Mucosa of stomach (tissue), 1 donor: ENCODE measurements around the gene HTR6.

Experiments
- H3K27me3 ChIP-seq: one replicate; pipeline ENCODE4 v1.7.0; 2013; ENCODE audit warnings: mild to moderate bottlenecking, low read length; ENCODE audit not compliant: control insufficient read depth, insufficient read depth
- H3K36me3 ChIP-seq: one replicate; pipeline ENCODE4 v1.7.0; 2013; ENCODE audit warnings: low read length; ENCODE audit not compliant: control insufficient read depth, insufficient read depth
- H3K4me1 ChIP-seq: one replicate; pipeline ENCODE4 v1.7.0; 2013; ENCODE audit warnings: mild to moderate bottlenecking, low read length; ENCODE audit not compliant: control insufficient read depth, insufficient read depth
- H3K4me3 ChIP-seq: one replicate; pipeline ENCODE4 v1.7.0; 2013; ENCODE audit warnings: low read length
- H3K9ac ChIP-seq: one replicate; pipeline ENCODE4 v1.7.0; 2013; ENCODE audit warnings: mild to moderate bottlenecking, low read length, moderate library complexity
- H3K9me3 ChIP-seq: one replicate; pipeline ENCODE4 v1.7.0; 2013; ENCODE audit warnings: mild to moderate bottlenecking, low read length, moderate library complexity; ENCODE audit not compliant: control insufficient read depth
- donor health status: Pancreatic carcinoma.

Gene HTR6

DNA sequence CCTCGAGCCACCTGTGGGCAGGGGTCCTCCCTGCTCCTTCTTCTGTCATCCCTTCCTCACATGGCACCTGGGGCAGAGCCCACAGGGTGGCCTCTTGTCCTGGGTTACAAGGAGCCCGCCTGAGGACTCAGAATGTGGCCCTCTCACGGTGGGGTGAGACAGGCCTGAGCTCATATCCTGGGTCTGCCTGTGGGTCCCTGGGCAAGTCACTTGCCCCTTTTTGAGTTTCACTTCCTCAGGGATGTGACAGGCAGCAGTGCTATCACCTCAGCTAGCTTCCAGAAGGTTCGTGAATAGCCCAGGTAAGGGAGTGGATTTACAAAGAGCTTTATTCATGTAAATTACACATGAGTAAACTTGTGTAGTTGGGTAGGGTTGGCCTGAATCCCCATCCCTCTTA, 33.5 kb downstream of the HTR6 start:
- H3K4me1 ChIP-seq = no peaks in the 10 kb centered on the region
- peaks cover 8% of the 10 kb centered on the region for H3K36me3 ChIP-seq
- no peaks in the 10 kb centered on the region for H3K9me3 ChIP-seq
- H3K27me3 ChIP-seq = no peaks in the 10 kb centered on the region
- no peak overlapping the region for H3K4me3 ChIP-seq
- no peak overlapping the region for H3K9ac ChIP-seq

DNA sequence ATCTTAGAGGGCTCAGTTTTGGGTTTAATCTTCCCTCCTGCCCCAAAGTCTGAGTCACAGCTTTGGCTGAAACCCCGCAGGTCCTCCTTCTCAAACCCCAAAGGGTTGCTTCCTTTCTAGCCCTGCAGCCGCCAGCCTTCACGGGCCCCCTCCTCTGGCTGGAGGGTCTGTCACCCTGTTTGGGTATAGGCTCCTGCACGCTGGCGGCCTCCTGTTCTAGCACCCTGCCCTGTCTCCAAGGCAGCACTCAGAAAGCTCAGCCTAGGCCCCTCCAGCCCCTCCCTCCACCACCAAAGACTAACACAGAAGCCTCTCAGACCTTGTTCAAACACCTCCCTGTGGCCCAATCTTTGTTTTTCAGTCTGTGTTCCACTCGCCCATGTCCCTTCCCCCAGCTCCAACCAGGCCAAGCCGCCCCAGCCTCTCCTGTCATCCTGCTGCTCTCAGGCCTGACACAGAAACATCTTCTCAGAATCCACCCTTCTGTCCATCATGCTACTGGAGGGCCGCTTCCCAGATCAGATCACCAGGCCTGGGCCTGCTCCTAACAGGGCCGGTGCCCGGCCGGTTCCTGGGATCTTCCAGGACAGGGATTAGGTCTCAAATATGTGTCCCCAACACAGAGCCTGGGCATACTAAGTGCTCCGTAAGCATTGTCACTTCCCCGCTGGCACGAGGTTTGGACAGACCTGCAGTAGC, 35.6 kb downstream of the HTR6 start:
- Histone ChIP-seq H3K9ac (no peak overlapping the region), H3K27me3 (no peaks in the 10 kb centered on the region), H3K36me3 (no peaks in the 10 kb centered on the region)

DNA sequence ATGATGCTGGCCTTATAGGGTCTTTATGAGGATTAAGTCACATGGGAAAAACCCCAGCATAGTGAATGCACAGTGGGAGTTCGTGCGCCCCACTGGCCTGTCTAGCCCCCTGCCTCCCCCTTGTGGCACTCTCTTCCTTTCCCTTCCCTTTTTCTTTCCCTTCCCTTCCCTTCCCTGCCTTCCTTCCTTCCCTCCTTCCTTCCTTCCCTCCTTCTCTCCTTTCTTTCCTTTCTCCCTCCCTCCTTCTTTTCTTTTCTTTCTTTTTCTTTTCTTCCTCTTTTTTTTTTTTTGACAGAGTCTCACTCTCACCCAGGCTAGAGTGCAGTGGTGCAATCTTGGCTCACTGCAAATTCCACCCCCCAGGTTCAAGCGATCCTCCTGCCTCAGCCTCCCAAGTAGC, 38.6 kb downstream of the HTR6 start:
- no peaks in the 10 kb centered on the region for H3K27me3 ChIP-seq
- H3K9me3 ChIP-seq = no peaks in the 10 kb centered on the region
- H3K4me3 ChIP-seq = no peak overlapping the region
- no peaks in the 10 kb centered on the region for H3K4me1 ChIP-seq
- no peak overlapping the region for H3K9ac ChIP-seq
- H3K36me3 ChIP-seq = no peaks in the 10 kb centered on the region

More for the DNA sequence above, 35.6 kb downstream of the HTR6 start:
- Histone ChIP-seq H3K4me3 (no peak overlapping the region), H3K9me3 (no peaks in the 10 kb centered on the region), H3K4me1 (no peaks in the 10 kb centered on the region)

DNA sequence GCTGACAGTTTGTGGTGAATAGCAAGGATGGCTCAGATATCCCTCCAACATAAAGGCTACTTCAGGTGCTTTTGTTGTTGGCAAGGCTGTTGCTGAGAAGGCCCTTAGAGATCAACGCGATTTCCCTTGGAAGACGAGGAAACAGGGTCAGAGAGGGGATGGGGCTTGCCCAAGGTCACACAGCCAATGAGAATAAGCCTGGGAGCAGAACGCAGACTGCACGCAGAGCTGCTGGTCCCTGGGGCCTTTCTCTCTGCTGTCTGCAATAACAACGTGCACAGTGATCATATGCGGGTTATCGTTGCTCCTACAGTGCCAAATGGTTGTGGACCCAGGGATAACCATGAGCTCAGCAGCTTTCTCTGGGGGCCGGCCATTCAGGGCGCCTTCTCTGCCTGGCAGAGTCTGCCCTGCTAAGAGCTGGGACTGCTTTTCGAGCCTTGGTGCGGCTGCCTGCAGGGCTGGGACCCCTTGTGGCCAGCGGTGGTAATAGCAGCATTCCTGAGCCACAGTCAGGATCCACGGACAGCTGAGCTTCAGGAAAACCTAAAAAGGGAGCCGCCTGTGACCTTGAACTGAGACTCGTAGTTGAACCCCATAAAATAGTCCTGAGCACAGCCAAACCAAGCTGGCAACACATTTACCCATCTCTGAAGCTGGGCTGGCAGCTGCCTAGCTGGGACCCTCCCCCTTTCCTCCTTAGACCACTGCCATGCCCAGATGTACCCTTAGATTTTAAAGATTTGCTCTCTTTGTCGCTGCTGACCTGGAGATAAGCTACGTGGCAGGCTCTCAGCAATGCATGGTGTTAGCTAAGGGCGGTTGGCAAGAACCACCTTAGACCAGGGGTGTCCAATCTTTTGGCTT, 39.8 kb downstream of the HTR6 start:
- Histone ChIP-seq H3K27me3 (no peaks in the 10 kb centered on the region), H3K4me3 (no peak overlapping the region), H3K9me3 (no peaks in the 10 kb centered on the region), H3K4me1 (no peaks in the 10 kb centered on the region), H3K9ac (no peak overlapping the region), H3K36me3 (no peaks in the 10 kb centered on the region)

DNA sequence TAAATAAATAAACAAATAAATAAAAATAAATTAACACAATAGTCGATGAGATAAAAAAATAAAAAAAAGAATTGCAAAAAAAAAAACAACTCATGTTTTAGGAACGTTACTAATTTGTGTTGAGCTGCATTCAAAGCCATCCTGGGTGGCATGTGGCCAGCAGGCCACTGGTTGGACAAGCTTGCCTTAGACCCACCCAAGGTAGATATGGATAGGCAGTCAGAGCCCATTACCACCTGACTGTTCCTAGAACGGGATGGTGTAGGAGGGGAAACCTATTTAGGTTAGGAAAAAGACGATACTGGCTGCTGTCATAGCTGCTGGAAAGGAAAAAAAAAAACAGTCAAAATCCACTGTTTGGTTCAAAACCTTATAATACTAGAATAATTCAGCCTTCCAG, 40.8 kb downstream of the HTR6 start:
- Histone ChIP-seq H3K9me3 (no peaks in the 10 kb centered on the region), H3K9ac (no peak overlapping the region), H3K4me1 (no peaks in the 10 kb centered on the region), H3K36me3 (no peaks in the 10 kb centered on the region), H3K27me3 (no peaks in the 10 kb centered on the region), H3K4me3 (no peak overlapping the region)

DNA sequence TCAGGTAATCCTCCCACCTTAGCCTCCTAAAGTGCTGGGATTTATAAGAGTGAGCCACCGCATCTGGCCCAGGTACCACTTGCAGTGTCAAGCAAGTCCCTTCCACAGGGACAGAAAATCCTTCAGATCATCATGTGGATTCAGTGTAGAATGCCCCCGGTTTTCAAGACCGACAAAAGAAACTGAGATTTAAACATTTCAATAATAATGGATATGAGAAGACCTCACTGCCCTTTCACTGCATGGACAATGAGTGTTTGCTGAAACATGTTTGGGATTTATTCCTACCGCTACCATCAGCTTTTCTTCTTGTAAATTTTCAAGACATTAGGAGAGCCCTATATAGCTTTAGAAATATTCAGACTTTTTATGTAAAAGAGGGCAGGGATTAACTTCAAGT, 41.5 kb downstream of the HTR6 start:
- Histone ChIP-seq H3K4me3 (no peak overlapping the region), H3K27me3 (no peaks in the 10 kb centered on the region)

DNA sequence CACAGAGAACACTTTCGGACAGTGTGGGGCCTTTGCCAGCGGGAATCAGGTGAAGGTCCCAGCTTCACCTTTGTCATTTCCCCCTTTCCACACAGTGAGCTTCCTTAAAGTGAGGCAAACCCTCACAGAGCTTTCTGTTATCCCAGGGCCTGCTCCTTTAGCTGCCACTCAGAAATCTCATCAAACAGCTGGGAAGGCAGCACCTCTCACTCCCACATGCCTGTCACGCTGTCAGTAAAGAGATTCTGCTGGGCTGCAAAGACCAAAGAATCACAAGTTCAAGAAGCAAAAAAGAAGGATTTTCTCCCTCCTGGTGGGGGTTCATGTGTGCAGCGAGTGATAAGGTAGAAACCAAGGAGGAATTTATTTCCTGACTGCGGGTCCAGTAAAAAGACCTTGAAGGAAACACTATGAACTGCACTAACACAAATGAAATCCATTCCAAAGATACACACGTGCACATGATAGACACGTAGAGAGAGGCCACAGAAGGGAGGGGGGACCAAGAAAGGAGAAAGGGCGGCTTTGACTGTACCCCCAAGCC, 44.0 kb downstream of the HTR6 start:
- no peak overlapping the region for H3K4me3 ChIP-seq
- no peaks in the 10 kb centered on the region for H3K9me3 ChIP-seq
- no peaks in the 10 kb centered on the region for H3K4me1 ChIP-seq
- H3K36me3 ChIP-seq = no peaks in the 10 kb centered on the region
- H3K27me3 ChIP-seq = no peaks in the 10 kb centered on the region
- H3K9ac ChIP-seq = no peak overlapping the region

More for the DNA sequence above, 41.5 kb downstream of the HTR6 start:
- no peaks in the 10 kb centered on the region for H3K36me3 ChIP-seq
- H3K9ac ChIP-seq = no peak overlapping the region
- no peaks in the 10 kb centered on the region for H3K9me3 ChIP-seq
- H3K4me1 ChIP-seq = no peaks in the 10 kb centered on the region

DNA sequence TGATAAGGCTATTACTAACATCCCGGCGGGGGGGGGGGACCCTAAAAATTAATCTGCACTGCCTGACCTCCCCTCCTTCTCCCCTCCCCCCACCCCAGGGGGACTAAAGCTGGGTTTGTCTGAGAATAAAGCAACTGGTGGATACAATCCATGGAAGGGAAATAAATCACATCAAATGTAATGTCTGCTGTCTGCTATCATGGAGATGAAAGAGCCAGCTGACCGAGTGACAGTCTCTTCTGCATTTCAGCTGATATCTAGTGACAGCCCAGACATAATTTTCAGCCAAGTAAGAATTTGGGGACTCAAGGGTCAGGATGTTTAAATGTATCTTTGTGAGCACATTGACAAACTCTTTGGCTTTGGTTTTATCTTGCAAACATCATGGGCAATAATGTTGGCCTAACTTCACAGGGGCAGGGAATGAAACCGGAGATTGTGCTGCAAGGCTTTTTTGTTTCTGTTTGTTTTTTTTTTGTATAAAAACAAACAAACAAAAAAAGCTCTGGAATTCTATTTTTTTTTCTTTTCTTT, 44.7 kb downstream of the HTR6 start:
- no peaks in the 10 kb centered on the region for H3K9me3 ChIP-seq
- H3K36me3 ChIP-seq = no peaks in the 10 kb centered on the region
- no peaks in the 10 kb centered on the region for H3K27me3 ChIP-seq

DNA sequence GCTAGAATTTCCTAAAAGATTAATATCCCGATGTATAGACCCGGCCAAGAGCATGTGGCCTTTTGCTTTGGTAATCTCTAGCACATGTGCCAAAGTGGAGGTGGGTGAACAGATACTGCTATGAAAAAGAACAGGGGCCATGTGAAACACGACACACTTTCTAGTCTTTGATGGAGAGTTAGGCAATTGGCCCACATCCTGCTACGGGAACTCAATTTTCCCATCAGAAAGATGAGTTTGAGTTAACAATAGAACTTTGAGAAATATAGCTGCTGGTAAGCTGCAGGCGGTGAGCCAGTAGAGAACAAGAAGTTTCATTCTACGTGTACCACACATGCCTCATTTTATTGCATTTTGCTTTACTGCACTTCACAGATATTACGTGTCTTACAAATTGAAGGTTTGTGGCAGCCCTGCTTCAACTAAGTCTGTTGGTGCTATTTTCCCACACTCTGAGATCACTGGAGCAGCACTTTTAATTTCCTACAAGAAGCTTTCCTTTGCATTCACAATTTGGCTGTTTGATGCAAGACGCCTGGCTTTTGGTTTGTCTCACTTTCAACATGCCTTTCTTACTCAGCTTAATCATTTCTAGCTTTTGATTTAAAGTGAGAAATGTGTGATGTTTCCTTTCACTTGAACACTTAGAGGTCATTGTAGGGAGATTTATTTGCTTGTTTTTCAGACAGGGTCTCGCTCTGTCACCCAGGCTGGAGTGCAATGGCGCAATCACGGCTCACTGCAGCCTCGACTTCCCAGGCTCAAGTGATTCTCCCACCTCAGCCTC, 46.3 kb downstream of the HTR6 start:
- Histone ChIP-seq H3K4me1 (no peaks in the 10 kb centered on the region), H3K4me3 (no peak overlapping the region), H3K27me3 (no peaks in the 10 kb centered on the region), H3K36me3 (no peaks in the 10 kb centered on the region), H3K9me3 (no peaks in the 10 kb centered on the region), H3K9ac (no peak overlapping the region)

More for the DNA sequence above, 44.7 kb downstream of the HTR6 start:
- Histone ChIP-seq H3K9ac (no peak overlapping the region), H3K4me3 (no peak overlapping the region), H3K4me1 (no peaks in the 10 kb centered on the region)

DNA sequence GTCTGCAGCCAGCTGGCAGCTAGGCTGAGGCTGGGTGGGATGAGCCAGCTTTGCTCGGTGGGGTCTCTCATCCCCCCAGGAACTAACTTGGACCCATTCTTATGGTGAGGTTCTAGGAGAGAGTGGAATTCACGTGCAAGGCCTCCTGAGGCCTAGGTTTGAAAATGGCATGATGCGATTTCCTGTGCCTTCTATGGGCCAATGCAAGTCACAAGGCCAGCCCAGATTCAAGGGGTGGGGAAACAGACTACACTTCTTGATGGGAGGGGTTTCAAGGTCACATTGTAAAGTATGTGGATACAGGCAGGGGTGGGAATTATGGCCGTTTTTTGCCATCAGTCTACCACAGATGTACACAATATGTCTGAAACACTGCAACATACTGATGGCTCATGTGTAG, 48.3 kb downstream of the HTR6 start:
- no peaks in the 10 kb centered on the region for H3K4me1 ChIP-seq
- no peaks in the 10 kb centered on the region for H3K36me3 ChIP-seq
- no peaks in the 10 kb centered on the region for H3K27me3 ChIP-seq
- no peaks in the 10 kb centered on the region for H3K9me3 ChIP-seq
- H3K9ac ChIP-seq = no peak overlapping the region
- H3K4me3 ChIP-seq = no peak overlapping the region

DNA sequence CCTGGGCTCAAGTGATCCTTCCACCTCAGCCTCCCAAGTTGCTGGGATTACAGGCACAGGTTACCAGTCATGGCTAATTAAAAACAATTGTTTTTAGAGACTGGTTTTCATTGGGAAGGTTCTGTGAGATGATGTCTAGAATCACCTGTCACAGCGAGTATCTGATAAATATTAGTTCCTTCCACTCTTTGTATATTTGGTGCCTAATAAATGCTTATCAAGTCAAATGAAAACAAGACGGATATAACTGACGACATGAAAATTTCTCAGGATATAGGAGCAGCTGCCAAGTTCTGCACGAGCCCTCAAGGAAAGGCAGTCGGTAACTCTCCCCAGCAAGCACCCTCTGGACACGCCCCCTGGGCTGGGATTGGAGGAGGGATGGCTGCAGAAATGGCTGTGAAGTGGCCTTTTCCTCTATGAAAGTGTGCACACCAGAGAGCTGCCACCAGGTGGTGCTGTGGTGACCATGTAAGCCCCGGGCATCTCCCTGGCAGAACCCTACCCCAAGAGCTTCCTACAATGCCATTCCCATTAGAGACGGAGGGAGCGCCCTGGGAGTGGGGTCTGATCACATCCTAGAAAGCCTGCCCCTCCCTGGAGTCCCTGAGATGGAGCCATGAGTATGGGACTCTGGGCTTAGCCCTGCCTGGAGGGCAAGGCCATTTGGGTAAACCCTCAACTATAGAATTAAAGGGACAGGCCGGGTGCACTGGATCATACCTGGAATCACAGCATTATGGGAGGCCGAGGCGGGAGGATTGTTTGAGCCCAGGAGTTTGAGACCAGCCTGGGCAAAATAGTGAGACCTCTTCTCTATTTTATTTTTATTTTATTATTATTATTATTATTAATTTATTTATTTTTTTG, 50.9 kb downstream of the HTR6 start:
- no peaks in the 10 kb centered on the region for H3K4me1 ChIP-seq

More for the DNA sequence above, 50.9 kb downstream of the HTR6 start:
- Histone ChIP-seq H3K9ac (no peak overlapping the region), H3K9me3 (no peaks in the 10 kb centered on the region), H3K27me3 (no peaks in the 10 kb centered on the region), H3K36me3 (no peaks in the 10 kb centered on the region), H3K4me3 (no peak overlapping the region)
